H1 (cell line): Measurements from ENCODE around the gene EPHA1. TPM values are rescaled to one million over a fixed set of nuclear protein-coding genes. Genes with fewer than 3 reads are reported as not detected.
A peak's percentile ranks its signal among the peaks of the same experiment; 100 is the strongest.

ENCODE experiments used
- CTCF ChIA-PET: fragments of 300-600 bp; sonication (Branson Sonifier 250); formaldehyde crosslinking; loops from one replicate; lab custom pipeline; 2021; ENCODE audit not compliant: partially characterized antibody; lab: Charles Lee
- POLR2A ChIA-PET: fragments of 300-600 bp; sonication (Branson Sonifier 250); formaldehyde crosslinking; loops from one replicate; lab custom pipeline; 2021; ENCODE audit warnings: inconsistent platforms; ENCODE audit not compliant: partially characterized antibody; lab: Charles Lee
- DNase-seq, 2 experiments: peaks; one replicate each; pipeline versions ENCODE4 v3.0.0 to v3.0.0-alpha.2; 2010 to 2022; ENCODE audit warnings: low spot score in 2 of 2, low read depth in 1 of 2, mixed read lengths in 1 of 2
- FAIRE-seq: peaks from 2 replicates; lab custom pipeline; 2011; peaks lifted over from hg19 to GRCh38; lab: Jason Lieb, UNC
- H2AFZ ChIP-seq: 2 replicates; pipeline ENCODE4 v1.8.1; 2012; ENCODE audit warnings: low read length, inconsistent platforms
- H2AK5ac ChIP-seq: 2 replicates; pipeline ENCODE4 v1.6.1; 2013; ENCODE audit warnings: low read depth, low read length
- H2BK120ac ChIP-seq: replicated peaks from 2 replicates; pipeline ENCODE3; 2013; ENCODE audit warnings: low read depth, low read length, inconsistent platforms
- H2BK12ac ChIP-seq: 2 replicates; pipeline ENCODE4 v1.6.1; 2013; ENCODE audit warnings: low read depth, low read length
- H2BK15ac ChIP-seq: 2 replicates; pipeline ENCODE4 v1.6.1; 2013; ENCODE audit warnings: low read length
- H2BK20ac ChIP-seq: 2 replicates; pipeline ENCODE4 v1.6.1; 2013; ENCODE audit warnings: low read length
- H2BK5ac ChIP-seq: 2 replicates; pipeline ENCODE4 v1.6.1; 2013; ENCODE audit warnings: low read depth, low read length
- H3K14ac ChIP-seq: 2 replicates; pipeline ENCODE4 v1.6.1; 2013; ENCODE audit warnings: inconsistent platforms; ENCODE audit not compliant: insufficient read length
- H3K18ac ChIP-seq: 2 replicates; pipeline ENCODE4 v1.6.1; 2013; ENCODE audit warnings: low read length; ENCODE audit errors: extremely low read depth
- H3K23ac ChIP-seq: 2 replicates; pipeline ENCODE4 v1.6.1; 2013; ENCODE audit warnings: inconsistent platforms; ENCODE audit not compliant: insufficient read length
- H3K23me2 ChIP-seq: 2 replicates; pipeline ENCODE4 v1.6.1; 2013; ENCODE audit warnings: low read depth, low read length
- H3K27ac ChIP-seq: 2 replicates; pipeline ENCODE4 v1.6.1; 2011; ENCODE audit warnings: low read depth, low read length, inconsistent platforms
- H3K27me3 ChIP-seq, 4 experiments: replicated peaks in 1 of 4; 1 replicate in 1 of 4; 2 replicates in 3 of 4; pipeline versions ENCODE4 v1.6.1 to v1.8.1; 2011 to 2013; ENCODE audit warnings: low read length in 3 of 4, mild to moderate bottlenecking in 3 of 4, inconsistent platforms in 2 of 4, mixed read lengths in 2 of 4, moderate library complexity in 1 of 4; ENCODE audit not compliant: control insufficient read depth in 3 of 4, insufficient read depth in 3 of 4; ENCODE audit errors: extremely low read depth in 1 of 4
- H3K36me3 ChIP-seq, 4 experiments: 2 replicates each; pipeline versions ENCODE4 v1.6.1 to v1.8.1; 2011 to 2013; ENCODE audit warnings: mild to moderate bottlenecking in 4 of 4, low read length in 3 of 4, moderate library complexity in 2 of 4, control low read depth in 1 of 4, inconsistent platforms in 1 of 4; ENCODE audit not compliant: insufficient read depth in 4 of 4, control insufficient read depth in 2 of 4
- H3K4ac ChIP-seq: replicated peaks from 2 replicates; pipeline ENCODE3; 2013; ENCODE audit warnings: low read length, low read depth, mixed read lengths, inconsistent platforms; ENCODE audit not compliant: insufficient read length
- H3K4me1 ChIP-seq, 4 experiments: replicated peaks in 1 of 4; 1 replicate in 1 of 4; 2 replicates in 3 of 4; pipeline versions ENCODE4 v1.6.1 to v1.8.1; 2011 to 2013; ENCODE audit warnings: low read length in 3 of 4, inconsistent platforms in 2 of 4, mixed read lengths in 1 of 4; ENCODE audit not compliant: insufficient read depth in 4 of 4, control insufficient read depth in 3 of 4
- H3K4me2 ChIP-seq, 2 experiments: 2 replicates each; pipeline versions ENCODE4 v1.6.1 to v1.8.1; 2011 to 2013; ENCODE audit warnings: low read depth in 2 of 2, low read length in 2 of 2, control low read depth in 1 of 2, inconsistent platforms in 1 of 2, mild to moderate bottlenecking in 1 of 2; ENCODE audit not compliant: insufficient read depth in 1 of 2
- H3K4me3 ChIP-seq, 4 experiments: fragments of 200-600, 300-600 bp in 1 of 4; sonication (generic), shearing (Covaris generic), sonication (Bioruptor Twin) in 1 of 4; 2 replicates each; pipeline versions ENCODE4 v1.5.1 to v1.8.1; 2011 to 2016; ENCODE audit warnings: low read length in 4 of 4, low read depth in 3 of 4, control low read depth in 2 of 4, inconsistent platforms in 2 of 4, mild to moderate bottlenecking in 2 of 4, mixed read lengths in 1 of 4, moderate library complexity in 1 of 4; ENCODE audit not compliant: insufficient read depth in 2 of 4; ENCODE audit errors: extremely low read depth in 1 of 4
- H3K56ac ChIP-seq: replicated peaks from 2 replicates; pipeline ENCODE3; 2013; ENCODE audit warnings: low read depth, mild to moderate bottlenecking, mixed read lengths, low read length, inconsistent platforms; ENCODE audit not compliant: insufficient read length
- H3K79me1 ChIP-seq: 2 replicates; pipeline ENCODE4 v1.6.1; 2013; ENCODE audit warnings: low read depth, low read length, control low read depth
- H3K79me2 ChIP-seq, 2 experiments: 2 replicates each; pipeline versions ENCODE4 v1.6.1 to v1.8.1; 2012 to 2013; ENCODE audit warnings: low read length in 2 of 2, mild to moderate bottlenecking in 2 of 2, inconsistent platforms in 1 of 2; ENCODE audit not compliant: insufficient read depth in 2 of 2, control insufficient read depth in 1 of 2
- H3K9ac ChIP-seq, 4 experiments: replicated peaks in 1 of 4; 1 replicate in 1 of 4; 2 replicates in 3 of 4; pipeline versions ENCODE4 v1.6.1 to v1.8.1; 2011 to 2013; ENCODE audit warnings: low read depth in 3 of 4, low read length in 3 of 4, control low read depth in 2 of 4, mild to moderate bottlenecking in 2 of 4, moderate library complexity in 2 of 4, inconsistent platforms in 1 of 4; ENCODE audit errors: extremely low read depth in 1 of 4
- H3K9me3 ChIP-seq, 2 experiments: 2 replicates each; pipeline versions ENCODE4 v1.6.1 to v1.8.1; 2012 to 2013; ENCODE audit warnings: mild to moderate bottlenecking in 2 of 2, moderate library complexity in 2 of 2, control low read depth in 1 of 2, inconsistent platforms in 1 of 2, low read depth in 1 of 2, low read length in 1 of 2, mixed read lengths in 1 of 2; ENCODE audit not compliant: insufficient read depth in 2 of 2
- H4K20me1 ChIP-seq, 2 experiments: replicated peaks in 1 of 2; 2 replicates each; pipeline versions ENCODE3 to v1.8.1; 2011 to 2013; ENCODE audit warnings: inconsistent platforms in 2 of 2, low read length in 2 of 2, mild to moderate bottlenecking in 1 of 2; ENCODE audit not compliant: insufficient read depth in 2 of 2, control insufficient read depth in 1 of 2
- H4K5ac ChIP-seq: 2 replicates; pipeline ENCODE4 v1.6.1; 2013; ENCODE audit warnings: low read length, low read depth, mixed read lengths, inconsistent platforms; ENCODE audit not compliant: insufficient read length
- H4K8ac ChIP-seq: 2 replicates; pipeline ENCODE4 v1.8.0; 2013; ENCODE audit warnings: mild to moderate bottlenecking, moderate library complexity, low read length, inconsistent platforms; ENCODE audit not compliant: insufficient read depth; ENCODE audit errors: extremely low read depth
- H4K91ac ChIP-seq: replicated peaks from 2 replicates; pipeline ENCODE3; 2013; ENCODE audit warnings: low read length, mixed read lengths, inconsistent platforms; ENCODE audit not compliant: insufficient read length
- BACH1 ChIP-seq: IDR thresholded peaks from 2 replicates; pipeline ENCODE4 v1.6.1; 2012; ENCODE audit warnings: low read length, improper control_type of control experiment
- KDM1A ChIP-seq: fragments of 200-600, 300-600 bp; sonication (generic); IDR thresholded peaks from 2 replicates; pipeline ENCODE4 v1.7.1; 2016; ENCODE audit warnings: mild to moderate bottlenecking, low read length, borderline replicate concordance
- SP1 ChIP-seq: IDR thresholded peaks from 2 replicates; pipeline ENCODE4 v1.6.1; 2011; ENCODE audit warnings: low read depth, low read length
- SRF ChIP-seq: IDR thresholded peaks from 2 replicates; pipeline ENCODE4 v1.6.1; 2011; ENCODE audit warnings: mild to moderate bottlenecking, low read depth, low read length, moderate library complexity
- WGBS, 2 experiments: shearing (Covaris generic) in 1 of 2; methylation state at CpG; one replicate each; pipeline versions ENCODE4 v1.1.6 to v1.1.7; 2013 to 2015; ENCODE audit warnings: low lambda C conversion rate in 2 of 2, mixed read lengths in 2 of 2, inconsistent platforms in 1 of 2, low coverage in 1 of 2, missing lambda C conversion rate in 1 of 2; ENCODE audit not compliant: insufficient replicate concordance in 2 of 2, insufficient coverage in 1 of 2, insufficient read length in 1 of 2; ENCODE audit errors: extremely low coverage in 1 of 2, missing lambda C conversion rate in 1 of 2; 5-methylcytosine and 5-hydroxymethylcytosine counted together
- polyA plus RNA-seq, 7 experiments: library from polyadenylated mRNA; depleted of rRNA in 3 of 7; stranded (reverse) in 5 of 7; unstranded in 2 of 7; fragments of >200 nt in 5 of 7; fragments of 200-250 nt in 2 of 7; gene quantifications; 1 replicate in 5 of 7; 2 replicates in 1 of 7; 4 replicates in 1 of 7; pipeline versions ENCODE4 v1.2.1 to v1.2.3, GENCODE V29; 2011 to 2013; ENCODE audit warnings: missing spikeins in 2 of 7, mixed read lengths in 2 of 7
- total RNA-seq: library from RNA; stranded (reverse); fragmentation: NEBNext Ultra II Directional; extraction: Animal tissue kit (Norgen Biotek cat#: 25700); gene quantifications from 2 replicates; pipeline ENCODE4 v1.2.1, GENCODE V29; 2021

Gene EPHA1
- total and polyA plus RNA-seq, 2 of the 8 experiments (the other 6 are each of a cell fraction or from before 2014, with no cell fraction given) = 86.5 to 133 TPM

- H2BK5ac ChIP-seq = peak overlapping the region; percentile 73; the same call in 1 of the 2 replicates
- H3K4me2 ChIP-seq = peak overlapping the region; percentile 54 to 96
- no peaks in the 10 kb centered on the region for H3K27me3 ChIP-seq
- 39% methylated on average over 3 of the region's 3 CpGs; no CpG with 5 or more reads in 1 of the 2 experiments for WGBS, 2 experiments
- H3K79me2 ChIP-seq = peaks cover 0 to 52% of the 10 kb centered on the region in 2 experiments; a peak in 3 of 4 replicates
- peaks cover 3 to 8% of the 10 kb centered on the region in 2 experiments for H4K20me1 ChIP-seq
- H3K14ac ChIP-seq = no peak overlapping the region
- H3K4ac ChIP-seq = no peak overlapping the region
- peaks cover 17% of the 10 kb centered on the region for H3K79me1 ChIP-seq
- H3K27ac ChIP-seq = no peak overlapping the region
- H2BK20ac ChIP-seq = no peak overlapping the region
- H4K91ac ChIP-seq = no peak overlapping the region
- peak overlapping the region in 2 of 4 experiments; percentile 16 to 90; a peak in 3 of 8 replicates for H3K4me3 ChIP-seq
- H3K9ac ChIP-seq = no peak overlapping the region
- peak; percentile 60 to 71 for DNase-seq
- H3K36me3 ChIP-seq = peaks cover 7 to 16% (median 11%) of the 10 kb centered on the region in 4 experiments; a peak in 7 of 8 replicates
- H4K8ac ChIP-seq = no peak overlapping the region
- no peak for FAIRE-seq
- 0 out of 2 replicates have a peak overlapping the region, but pooled peaks have one; percentile 91 for H2BK12ac ChIP-seq
- ChIA-PET CTCF (interaction anchor here (1.2 to 23.5 kb wide), 8 partner anchors 10 to 166 kb away, joined by 4 to 359 read pairs (median 52); partner anchors contain the start of gene ZYX), POLR2A (interaction anchor here (0.8 to 25.2 kb wide), 12 partner anchors 9 to 118 kb away, joined by 3 to 518 read pairs (median 5); partner anchors contain the start of genes CASP2, FAM131B and ZYX)
- TF ChIP-seq BACH1 = no peak
- no peak for TF ChIP-seq SRF
- TF ChIP-seq SP1 = peak; percentile 52; the same call in 1 of the 2 replicates
- TF ChIP-seq KDM1A = peak; percentile 86; the same call in 1 of the 2 replicates
- no peak overlapping the region for H2AK5ac ChIP-seq
- H3K23me2 ChIP-seq = peaks cover 14% of the 10 kb centered on the region
- no peak overlapping the region for H3K23ac ChIP-seq
- no peak overlapping the region for H2BK120ac ChIP-seq
- no peak overlapping the region for H2AFZ ChIP-seq
- H3K9me3 ChIP-seq = no peaks in the 10 kb centered on the region
- no peak overlapping the region for H4K5ac ChIP-seq
- peak overlapping the region; percentile 76; the same call in 1 of the 2 replicates for H2BK15ac ChIP-seq
- peaks cover 17 to 36% (median 27%) of the 10 kb centered on the region in 4 experiments for H3K4me1 ChIP-seq
- H3K56ac ChIP-seq = no peak overlapping the region
- H3K18ac ChIP-seq = peak overlapping the region; percentile 63; the same call in 1 of the 2 replicates
These were observed 2.7 kb downstream of the EPHA1 start for GRCh38 chr7:143406002-143406357.
